NT2/D1 (cell line): ENCODE data around the gene NADK.
"Not testable (repeated sequence)": the region's sequence is repeated elsewhere in the genome, so short reads cannot be mapped to it uniquely, and the experiment has no call there.

Source experiments
- SUZ12 ChIP-seq: IDR thresholded peaks from 2 replicates; pipeline ENCODE4 v1.6.1; 2011; ENCODE audit not compliant: insufficient read length, insufficient read depth; ENCODE audit errors: extremely low read depth
- YY1 ChIP-seq: IDR thresholded peaks from 2 replicates; pipeline ENCODE4 v1.6.1; 2011; ENCODE audit not compliant: insufficient read length, insufficient read depth
- ZNF274 ChIP-seq: IDR thresholded peaks from 2 replicates; pipeline ENCODE4 v1.6.1; 2011; ENCODE audit warnings: mild to moderate bottlenecking, low read depth, low read length

- TF ChIP-seq YY1, SUZ12, ZNF274: not testable (repeated sequence)
Measured at GRCh38 chr1:1746566-1746909, 31.7 kb downstream of the NADK start.
